RPMI8226 (cell line): Measurements from ENCODE around the gene CACNB4.

Source experiments
- DNase-seq: peaks from one replicate; pipeline ENCODE4 v3.0.0-alpha.2; 2015

Gene CACNB4

GRCh38 chr2:151845481-151845880 is 253.4 kb downstream of the CACNB4 start:
- no peak for DNase-seq

DNA sequence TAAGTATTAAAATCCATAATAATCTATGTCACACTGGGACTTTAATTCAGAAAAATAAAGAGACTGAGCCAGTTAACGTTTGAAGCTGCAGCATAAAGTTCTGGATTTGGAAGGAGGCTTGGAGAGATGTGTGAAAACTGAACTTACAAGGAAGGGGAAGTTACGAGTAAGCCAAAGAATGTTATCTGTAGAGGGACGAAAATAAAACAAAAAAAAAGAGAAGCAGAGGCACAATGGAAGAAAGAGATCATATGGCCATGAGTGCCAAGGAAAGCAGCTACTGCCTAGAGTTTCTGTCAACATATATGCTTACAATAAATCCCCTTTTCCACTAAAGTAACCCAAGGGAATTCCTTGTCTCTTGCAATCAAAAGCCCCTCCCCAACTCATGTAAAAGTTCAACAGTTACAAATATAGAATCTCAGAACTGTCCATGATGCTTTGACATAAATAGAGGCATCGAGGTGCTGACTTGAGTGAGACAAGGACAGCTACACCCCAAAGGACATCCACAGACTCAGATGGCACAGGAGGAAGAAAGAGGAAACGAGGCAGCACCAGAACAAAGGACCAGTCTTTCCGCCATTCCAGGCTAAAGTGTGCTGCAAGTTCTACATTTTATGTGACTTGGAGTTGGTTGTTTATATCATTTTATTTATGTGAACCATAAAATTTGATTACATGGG is 254.5 kb downstream of the CACNB4 start:
- no peak for DNase-seq

- no peak for DNase-seq
Measured at GRCh38 chr2:151843691-151844061, 255.2 kb downstream of the CACNB4 start.

GRCh38 chr2:151842830-151843690 is 255.8 kb downstream of the CACNB4 start:
- peak; percentile 16 for DNase-seq

DNA sequence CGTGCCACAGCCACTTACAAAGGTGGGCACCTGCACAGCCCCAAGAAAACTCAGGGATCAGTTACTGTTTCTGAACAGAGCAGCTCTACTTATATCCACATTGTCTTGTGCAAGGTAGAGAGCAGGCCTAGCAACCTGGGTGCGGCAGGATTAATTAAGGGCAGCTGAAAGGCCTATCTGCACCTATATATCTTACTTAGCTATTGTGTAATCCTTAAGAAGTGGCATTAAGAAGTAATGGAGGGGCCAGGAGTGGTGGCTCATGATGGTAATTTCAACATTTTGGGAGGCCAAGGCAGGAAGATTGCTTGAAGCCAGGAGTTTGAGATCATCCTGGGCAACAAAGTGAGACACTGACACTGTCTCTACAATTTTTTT is 257.8 kb downstream of the CACNB4 start:
- no peak for DNase-seq

DNA sequence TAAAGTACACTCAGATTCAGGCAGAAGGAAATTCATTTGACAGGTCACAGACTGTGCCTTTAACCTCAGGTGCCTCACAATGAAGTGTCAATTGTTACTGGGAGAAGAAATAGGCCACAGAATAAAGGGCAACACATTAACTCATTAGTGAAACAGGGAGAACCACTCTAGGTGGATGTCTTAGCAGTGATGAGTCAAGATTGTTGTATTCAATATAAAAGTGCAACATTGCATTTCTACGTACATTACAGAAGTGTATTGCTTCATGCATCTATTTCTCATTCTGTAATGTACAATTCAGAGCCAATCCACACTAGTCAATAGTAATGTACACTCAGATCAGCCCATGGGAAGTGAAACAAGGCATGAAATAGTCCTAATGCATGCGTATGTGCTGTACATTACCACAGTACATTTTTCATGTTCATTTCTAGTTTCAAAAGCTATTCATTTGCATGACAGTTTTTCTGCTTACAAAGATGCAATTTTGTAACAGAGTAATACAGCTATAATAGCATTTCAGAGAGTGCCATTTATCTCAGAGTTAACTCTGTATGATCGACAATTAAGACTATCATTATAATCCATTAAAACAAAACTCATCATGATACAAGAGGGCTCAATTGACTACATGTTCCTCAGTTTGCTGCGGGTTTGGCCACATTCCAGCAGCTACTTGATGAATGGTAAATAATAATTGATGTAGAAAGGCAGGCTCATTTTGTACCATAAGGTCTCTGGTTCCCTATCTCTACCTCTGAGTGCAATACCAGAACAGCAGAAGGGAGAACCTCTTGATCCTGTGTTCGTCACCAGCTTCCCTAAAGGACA is 258.4 kb downstream of the CACNB4 start:
- peak; percentile 63 for DNase-seq

GRCh38 chr2:151837926-151838325 is 260.9 kb downstream of the CACNB4 start:
- DNase-seq, result no peak

GRCh38 chr2:151833984-151834383 is 264.9 kb downstream of the CACNB4 start:
- no peak for DNase-seq

DNA sequence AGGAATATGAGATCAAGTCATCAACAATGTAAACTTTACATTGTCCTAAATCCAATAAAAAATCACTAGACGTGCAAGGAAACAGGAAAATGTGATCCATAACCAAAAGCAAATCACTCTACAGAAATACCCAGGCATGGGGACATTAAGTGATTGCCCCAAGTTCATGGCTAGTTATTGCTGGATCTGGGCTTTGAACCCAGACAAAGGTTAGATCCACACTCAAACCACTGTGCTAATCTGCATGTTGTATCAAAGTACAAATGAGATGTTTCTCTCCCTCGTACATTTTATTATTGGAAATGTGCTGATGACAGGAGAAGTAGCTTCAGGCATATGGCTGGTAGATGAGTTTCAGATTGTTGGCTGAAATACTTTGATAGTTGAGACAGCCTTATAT is 267.9 kb downstream of the CACNB4 start:
- DNase-seq, result no peak

- DNase-seq, result no peak
Measured at GRCh38 chr2:151828890-151829324, 269.9 kb downstream of the CACNB4 start.

GRCh38 chr2:151828143-151828889 is 270.5 kb downstream of the CACNB4 start, which contains the start of gene ARL5A:
Gene ARL5A (minus strand): TSS chr2:151828421. CDS start chr2:151828176, 245 bp downstream.
- DNase-seq, result peak; percentile 97

- DNase-seq, result peak; percentile 44
Measured at GRCh38 chr2:151827564-151828142, 271.2 kb downstream of the CACNB4 start.

DNA sequence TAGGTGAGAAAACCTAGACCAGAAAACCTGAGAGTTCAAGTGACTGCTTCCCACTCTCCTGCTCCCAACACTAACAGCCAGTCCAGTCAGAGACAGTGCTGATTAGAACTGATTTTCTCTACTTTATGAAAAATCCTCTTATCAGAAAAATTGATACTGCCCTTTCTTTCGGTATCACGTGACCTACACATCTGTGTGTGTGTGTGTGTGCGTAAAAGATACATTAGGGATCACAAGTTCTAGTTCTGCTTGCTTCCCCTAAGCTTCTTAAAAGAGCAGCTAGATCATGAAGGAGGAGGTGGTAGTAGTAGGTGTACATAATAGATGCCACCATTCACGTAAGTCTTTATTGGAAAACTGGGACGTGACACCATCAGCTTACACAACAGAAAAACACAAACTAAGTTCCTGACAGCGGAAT is 272.1 kb downstream of the CACNB4 start:
- DNase-seq, result peak; percentile 2

GRCh38 chr2:151824886-151825285 is 274.0 kb downstream of the CACNB4 start:
- DNase-seq, result no peak

DNA sequence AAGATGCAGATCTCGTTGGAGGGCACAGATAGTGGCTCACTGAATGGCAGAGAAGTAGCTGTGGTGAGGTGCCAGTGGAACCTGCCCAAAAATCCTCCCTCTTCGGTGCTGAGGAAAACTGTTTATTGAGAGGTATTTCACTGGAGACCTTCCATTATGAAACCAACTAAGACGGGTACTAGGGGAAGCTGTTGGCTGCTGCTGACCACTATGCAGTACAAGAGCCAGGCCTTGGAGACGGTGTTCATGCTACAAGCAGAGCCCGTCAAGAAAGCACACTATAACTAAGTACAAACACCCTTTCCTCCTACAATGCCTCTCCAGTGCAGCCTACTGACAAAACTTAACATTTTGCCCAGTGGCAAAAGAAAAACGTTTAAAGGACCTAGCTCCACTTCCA is 275.2 kb downstream of the CACNB4 start:
- peak; percentile 4 for DNase-seq

DNA sequence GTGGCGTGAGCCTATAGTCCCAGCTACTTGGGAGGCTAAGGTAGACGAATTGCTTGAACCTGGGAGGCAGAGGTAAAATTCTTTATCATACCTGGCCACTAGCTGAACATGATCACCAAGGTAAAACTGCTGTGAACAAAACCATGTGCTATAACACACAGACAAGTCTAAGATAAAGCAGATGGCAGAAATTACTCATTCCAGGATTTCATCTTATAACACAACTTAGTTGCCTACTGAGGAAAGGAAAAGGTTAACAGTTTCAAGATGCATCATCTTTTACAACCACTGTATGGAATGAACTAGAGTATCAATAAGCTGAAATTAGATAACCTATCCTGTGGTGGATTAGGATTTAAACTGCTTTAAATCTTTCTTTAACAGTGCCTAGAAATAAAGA is 278.9 kb downstream of the CACNB4 start:
- DNase-seq, result no peak

DNA sequence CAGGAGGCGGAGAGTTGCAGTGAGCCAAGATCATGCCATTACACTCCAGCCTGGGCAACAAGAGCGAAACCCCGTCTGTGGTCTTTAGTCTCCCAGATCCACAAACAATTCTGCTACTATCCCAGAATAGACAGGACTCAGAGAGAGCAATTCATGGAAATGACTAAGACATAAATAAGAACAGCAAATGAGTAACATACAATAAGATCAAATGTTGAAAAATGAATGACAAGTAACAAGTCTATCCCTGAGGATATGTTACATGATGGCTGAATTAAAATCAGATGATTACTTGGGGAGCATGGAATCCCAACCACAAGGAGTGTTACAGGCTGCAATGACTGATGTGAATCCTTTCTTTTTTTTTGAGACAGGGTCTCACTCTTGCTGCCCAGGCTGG is 280.9 kb downstream of the CACNB4 start:
- DNase-seq, result no peak

GRCh38 chr2:151816843-151817242 is 282.0 kb downstream of the CACNB4 start:
- no peak for DNase-seq

GRCh38 chr2:151815821-151816489 is 282.9 kb downstream of the CACNB4 start:
- DNase-seq, result no peak

GRCh38 chr2:151810489-151810888 is 288.4 kb downstream of the CACNB4 start:
- DNase-seq, result no peak

DNA sequence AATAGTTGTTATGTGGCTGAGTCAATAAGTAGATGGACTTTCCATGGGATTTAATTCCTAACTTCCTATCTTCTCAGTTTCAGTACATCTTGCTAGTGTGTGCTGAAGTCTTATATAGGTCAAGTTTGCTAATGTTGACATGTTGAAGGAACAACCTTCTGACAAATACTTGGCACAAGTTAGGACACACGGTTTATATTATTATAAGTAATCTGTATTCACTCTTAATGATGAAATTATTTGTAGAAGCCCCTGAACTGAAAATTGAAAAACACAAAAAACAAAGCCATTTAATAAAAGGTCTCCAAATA is 289.8 kb downstream of the CACNB4 start:
- DNase-seq, result no peak
